HepG2 (cell line): ENCODE measurements around the gene CSMD2. TPM values are rescaled to one million over a fixed set of nuclear protein-coding genes. Genes with fewer than 3 reads are reported as not detected.

ENCODE experiments used
- ATAC-seq: fragments of 200-7000 bp; cut with Tn5 transposase; 3 replicates; pipeline ENCODE4 v1.9.1; 2020; ENCODE audit warnings: mild to moderate bottlenecking, moderate library complexity
- BruUV-seq: library from RNA; stranded (reverse); fragments of 400-500 nt; replicated peaks from 2 replicates; lab custom pipeline; 2021; lab: Mats Ljungman, UMichigan
- CTCF ChIA-PET: fragments of 300-600 bp; formaldehyde crosslinking; extraction: SDS; loops from one replicate; lab custom pipeline; 2021; ENCODE audit warnings: low total read pairs, inconsistent platforms, low intra/inter-chr PET ratio; lab: Yijun Ruan, JAX
- POLR2A ChIA-PET: fragments of 350-600 bp; sonication (Branson Sonifier 250); formaldehyde crosslinking; loops from one replicate; lab custom pipeline; 2020; ENCODE audit warnings: antibody characterized with exemption, inconsistent platforms; lab: Yijun Ruan, JAX
- DNase-seq: peaks from one replicate; pipeline ENCODE4 v3.0.0-alpha.2; 2015; ENCODE audit warnings: low spot score
- FAIRE-seq: peaks from 3 replicates; lab custom pipeline; 2011; peaks lifted over from hg19 to GRCh38; lab: Jason Lieb, UNC
- H2AFZ ChIP-seq: one replicate; pipeline ENCODE4 v1.6.1; 2011; ENCODE audit warnings: low read length, inconsistent platforms
- H3K27ac ChIP-seq: fragments of 300-600 bp; 3 replicates; pipeline ENCODE4 v1.8.0; 2011; ENCODE audit warnings: mixed run types, mild to moderate bottlenecking, mixed read lengths, low read length, inconsistent platforms; ENCODE audit not compliant: insufficient read depth; ENCODE audit errors: extremely low read length
- H3K27me3 ChIP-seq, 2 experiments: fragments of 200-600 bp in 1 of 2; 2 replicates in 1 of 2; 3 replicates in 1 of 2; pipeline versions ENCODE4 v1.6.0 to v1.8.0; 2011; ENCODE audit warnings: low read length in 2 of 2, mild to moderate bottlenecking in 2 of 2, moderate library complexity in 2 of 2, inconsistent platforms in 1 of 2; ENCODE audit not compliant: insufficient read depth in 2 of 2, control insufficient read depth in 1 of 2
- H3K36me3 ChIP-seq, 2 experiments: fragments of 200-600 bp in 1 of 2; replicated peaks in 1 of 2; 2 replicates in 1 of 2; 3 replicates in 1 of 2; pipeline versions ENCODE4 v1.5.1 to v1.8.0; 2011; ENCODE audit warnings: low read length in 2 of 2, inconsistent platforms in 1 of 2; ENCODE audit not compliant: insufficient read depth in 2 of 2, control insufficient read depth in 1 of 2
- H3K4me1 ChIP-seq: 2 replicates; pipeline ENCODE4 v1.5.1; 2012; ENCODE audit warnings: low read length, inconsistent platforms; ENCODE audit not compliant: insufficient read depth
- H3K4me2 ChIP-seq: 2 replicates; pipeline ENCODE4 v1.6.0; 2011; ENCODE audit warnings: low read depth, low read length, inconsistent platforms
- H3K4me3 ChIP-seq, 3 experiments: fragments of 200-600 bp in 1 of 3; sonication (generic), shearing (Covaris generic) in 1 of 3; replicated peaks in 1 of 3; 2 replicates each; pipeline ENCODE4 v1.5.1; 2011 to 2016; ENCODE audit warnings: low read length in 3 of 3, inconsistent platforms in 2 of 3, low read depth in 2 of 3, mild to moderate bottlenecking in 2 of 3, control low read depth in 1 of 3, mixed read lengths in 1 of 3; ENCODE audit not compliant: insufficient read depth in 1 of 3
- H3K79me2 ChIP-seq: one replicate; pipeline ENCODE4 v1.6.1; 2011; ENCODE audit warnings: low read length, inconsistent platforms; ENCODE audit not compliant: insufficient read depth
- H3K9ac ChIP-seq: 2 replicates; pipeline ENCODE4 v1.6.0; 2011; ENCODE audit warnings: mild to moderate bottlenecking, low read depth, low read length, inconsistent platforms; ENCODE audit not compliant: insufficient read depth
- H3K9me3 ChIP-seq: 2 replicates; pipeline ENCODE4 v1.5.1; 2012; ENCODE audit warnings: mild to moderate bottlenecking, low read length
- H4K20me1 ChIP-seq: 2 replicates; pipeline ENCODE4 v1.6.0; 2011; ENCODE audit warnings: inconsistent platforms, mild to moderate bottlenecking, low read length, moderate library complexity; ENCODE audit not compliant: insufficient read depth
- IKZF5 ChIP-seq: IDR thresholded peaks from 2 replicates; pipeline ENCODE4 v1.6.1; 2018; ENCODE audit warnings: missing genetic modification reagents, mild to moderate bottlenecking, missing compliant biosample characterization
- KDM5B ChIP-seq: sonication (generic); formaldehyde crosslinking; IDR thresholded peaks from 2 replicates; pipeline ENCODE4 v1.4.0; 2020; ENCODE audit warnings: missing genetic modification reagents, mild to moderate bottlenecking, borderline replicate concordance
- KLF11 ChIP-seq: IDR thresholded peaks from 2 replicates; pipeline ENCODE4 v1.6.1; 2016; ENCODE audit warnings: missing compliant biosample characterization
- PRPF4 ChIP-seq: fragments of 200-400 bp; formaldehyde crosslinking; IDR thresholded peaks from 2 replicates; pipeline ENCODE4 v1.6.1; 2016; ENCODE audit warnings: low read length, low read depth; ENCODE audit not compliant: poor library complexity, severe bottlenecking
- ZNF576 ChIP-seq: sonication (generic); formaldehyde crosslinking; IDR thresholded peaks from 2 replicates; pipeline ENCODE4 v1.4.0; 2020; ENCODE audit warnings: mild to moderate bottlenecking, missing genetic modification reagents
- ZNF761 ChIP-seq: sonication (generic); formaldehyde crosslinking; conservative IDR thresholded peaks from 2 replicates; pipeline ENCODE4 v1.4.0; 2020; ENCODE audit warnings: mild to moderate bottlenecking, missing genetic modification reagents
- ZNF780A ChIP-seq: sonication (generic); formaldehyde crosslinking; IDR thresholded peaks from 2 replicates; pipeline ENCODE4 v1.8.0; 2022; ENCODE audit warnings: mild to moderate bottlenecking, missing genetic modification reagents, moderate library complexity
- WGBS: methylation state at CpG from one replicate; pipeline ENCODE4 v1.1.6; 2017; ENCODE audit warnings: low lambda C conversion rate; 5-methylcytosine and 5-hydroxymethylcytosine counted together
- in situ Hi-C: cut with HindIII; loops from 2 replicates; pipeline ENCODE4 v1.10.0; 2017; ENCODE audit warnings: low pct_unique_long_range_greater_than_20kb; ENCODE audit not compliant: extremely low pct_ligation_motif_present
- intact Hi-C: fragments of 100-400 bp; cut with micrococcal nuclease; formaldehyde crosslinking; loops from one replicate; pipeline ENCODE4 v1.10.0; 2022; ENCODE audit not compliant: unreplicated experiment
- polyA plus RNA-seq, 8 experiments: library from polyadenylated mRNA; depleted of rRNA in 3 of 8; stranded (reverse) in 7 of 8; unstranded in 1 of 8; fragments of >200 nt; fragmentation: Illumina TruSeq in 4 of 8; extraction: Trizol in 4 of 8; gene quantifications; 2 replicates each; pipeline versions ENCODE4 v1.2.1 to v1.2.3, GENCODE V29; 2011 to 2016; ENCODE audit warnings: low read depth in 4 of 8, missing spikeins in 1 of 8, mixed read lengths in 1 of 8; ENCODE audit not compliant: insufficient read depth in 1 of 8
- total RNA-seq, 5 experiments: library from RNA; depleted of rRNA; stranded (reverse); fragments of >200 nt; fragmentation: Illumina TruSeq; extraction: Trizol; gene quantifications; 2 replicates each; pipeline ENCODE4 v1.2.3, GENCODE V29; 2016; ENCODE audit warnings: low read depth in 1 of 5

The CSMD2 gene
- total and polyA plus RNA-seq, 2 of the 13 experiments (the other 11 are each of a cell fraction or from before 2014, with no cell fraction given), result not detected

GRCh38 chr1:33819290-33819912, 345.6 kb downstream of the CSMD2 start:
- no peak overlapping the region for H3K9ac ChIP-seq
- in situ Hi-C loops (no loop called here), intact Hi-C loops (no loop called here)
- H2AFZ ChIP-seq, result no peak overlapping the region
- TF ChIP-seq PRPF4 (no peak), IKZF5 (CRISPR knock-in tag) (no peak), ZNF761 (CRISPR knock-in tag) (no peak), KDM5B (CRISPR knock-in tag) (no peak), ZNF576 (CRISPR knock-in tag) (no peak), KLF11 (CRISPR knock-in tag) (no peak), ZNF780A (no peak)
- peaks cover 0 to 3% of the 10 kb centered on the region in 2 experiments; a peak in 1 of 5 replicates for H3K27me3 ChIP-seq
- no peaks in the 10 kb centered on the region for H3K9me3 ChIP-seq
- no peaks in the 10 kb centered on the region for H3K36me3 ChIP-seq
- no peaks in the 10 kb centered on the region for H4K20me1 ChIP-seq
- H3K4me1 ChIP-seq, result no peaks in the 10 kb centered on the region
- H3K27ac ChIP-seq, result no peak overlapping the region
- ChIA-PET POLR2A (no interaction called here), CTCF (no interaction called here)
- BruUV-seq, result no TSS peak
- 22% methylated on average over 3 of the region's 10 CpGs for whole genome bisulfite sequencing
- H3K4me2 ChIP-seq, result no peak overlapping the region
- no peak for FAIRE-seq
- no peak overlapping the region for H3K4me3 ChIP-seq
- no peak for DNase-seq
- ATAC-seq, result no peak
- H3K79me2 ChIP-seq, result no peaks in the 10 kb centered on the region
